Heart right ventricle (tissue), 16 donors: ENCODE measurements around the gene CSHL1. TPM values are rescaled to one million over a fixed set of nuclear protein-coding genes. Genes with fewer than 3 reads are reported as not detected.

Experiments used
- ATAC-seq, 8 donors: fragments of 200-7000 bp; cut with Tn5 transposase; one replicate each; pipeline ENCODE4 v1.9.1; 2020; ENCODE audit warnings: mild to moderate bottlenecking in 8 of 8, moderate library complexity in 8 of 8, moderate number of reproducible peaks in 1 of 8
- DNase-seq, 2 donors: peaks; one replicate each; pipeline ENCODE4 v3.0.0-alpha.2; 2020
- H3K27ac ChIP-seq, 10 donors: fragments of 200-600 bp; sonication (generic) in 2 of 10; one replicate each; pipeline versions ENCODE4 v1.5.0 to v1.8.0; 2020 to 2022; ENCODE audit warnings: mild to moderate bottlenecking in 3 of 10
- H3K27me3 ChIP-seq, 7 donors: fragments of 200-600 bp; one replicate each; pipeline ENCODE4 v1.8.0; 2021 to 2022; ENCODE audit warnings: mild to moderate bottlenecking in 2 of 7
- H3K36me3 ChIP-seq, 9 donors: fragments of 200-600 bp; sonication (generic) in 1 of 9; one replicate each; pipeline versions ENCODE4 v1.5.0 to v1.8.0; 2020 to 2022; ENCODE audit warnings: mild to moderate bottlenecking in 2 of 9
- H3K4me1 ChIP-seq, 9 donors: fragments of 200-600 bp; sonication (generic) in 1 of 9; one replicate each; pipeline versions ENCODE4 v1.5.0 to v1.8.0; 2020 to 2022; ENCODE audit warnings: mild to moderate bottlenecking in 4 of 9
- H3K4me3 ChIP-seq, 10 donors: fragments of 200-600 bp; sonication (generic) in 2 of 10; one replicate each; pipeline versions ENCODE4 v1.5.0 to v1.8.0; 2020 to 2022; ENCODE audit warnings: mild to moderate bottlenecking in 7 of 10, moderate library complexity in 2 of 10
- H3K9me3 ChIP-seq, 11 donors: fragments of 200-600 bp in 10 of 11; sonication (generic) in 2 of 11; one replicate each; pipeline versions ENCODE4 v1.5.0 to v1.8.0; 2013 to 2022; ENCODE audit warnings: mild to moderate bottlenecking in 2 of 11, control low read depth in 1 of 11, moderate library complexity in 1 of 11
- WGBS, 2 donors: extraction: QIAGEN DNeasy Blood & Tissue Kit; methylation state at CpG; one replicate each; pipeline ENCODE4 v1.1.7; 2013; ENCODE audit warnings: inconsistent platforms in 1 of 2; 5-methylcytosine and 5-hydroxymethylcytosine counted together
- intact Hi-C, 10 donors: fragments of 100-400 bp; cut with DNase I; formaldehyde crosslinking; loops; one replicate each; pipeline versions ENCODE4 v1.11.1 to v1.14.2; 2022
- long read RNA-seq, 3 donors: library from polyadenylated mRNA; unstranded; transcript quantifications; one replicate each; pipeline ENCODE4 v2.0.0, GENCODE V29; 2020 to 2021
- polyA plus RNA-seq, 2 donors: library from polyadenylated mRNA; stranded (reverse); fragments of 200-250 nt; gene quantifications; one replicate each; pipeline ENCODE4 v1.2.3, GENCODE V29; 2013
- total RNA-seq, 10 donors: library from RNA; stranded (reverse); fragmentation: NEBNext Ultra II Directional in 3 of 10; extraction: Animal tissue kit (Norgen Biotek cat#: 25700) in 3 of 10; gene quantifications; one replicate each; pipeline versions ENCODE4 v1.2.1 to v1.2.4, GENCODE V29; 2021 to 2023
- TF ChIP-seq, protein P1 (sequence below), 9 donors: fragments of 200-600 bp; sonication (generic) in 2 of 9; IDR thresholded peaks; one replicate each; pipeline versions ENCODE4 v1.5.0 to v1.8.0; 2021 to 2022; ENCODE audit warnings: antibody characterized with exemption in 9 of 9, mild to moderate bottlenecking in 5 of 9, moderate library complexity in 1 of 9
- donor health status: Arrhythmogenic right ventricular cardiomyopathy.
- donor health status: ischemic (EF 13 %, LVEDD 7.1; RV severe dilation, severe dysfunction).
- donor health status: healthy with polysubstance abuse.
- donor health status: DM: no; HTN: yes; CAD: no.
- donor health status: DM: no; HTN: no; CAD: no.
- donor health status: ischemic (EF 25% LVEDD 6.9; RV normal size, moderate dysfunction).
- donor health status: ischemic (EF 25% LVEDD 5.7; RV mildly dilated, moderate dysfunction).
- donor health status: healthy.
- donor health status: DM: yes; HTN: yes; CAD: no.
- donor health status: Ischemic cardiomyopathy.
- donor health status: ischemic (EF 35%, LVEDD 5.7; RV mildly dilated, moderate dysfunction).
- donor health status: nonischemic (EF 11% LVEDD 7.7; RV severe dilation, severe dysfunction).
- donor health status: DM: yes; HTN: yes; CAD: no.
- donor health status: PGD.
- donor health status: ischemic (EF 29% LVEDD 5.4; RV normal size, mild dysfunction).
- donor health status: nonischemic (EF 23%, LVEDD 6.1; RV moderate dilation, normal function).

The CSHL1 gene
- total RNA-seq (not detected), polyA plus RNA-seq (not detected)
- long read RNA-seq, donor 1 = 0 reads
- long read RNA-seq, donor 2 = 0 reads
- long read RNA-seq, donor 3 = 0 reads

DNA sequence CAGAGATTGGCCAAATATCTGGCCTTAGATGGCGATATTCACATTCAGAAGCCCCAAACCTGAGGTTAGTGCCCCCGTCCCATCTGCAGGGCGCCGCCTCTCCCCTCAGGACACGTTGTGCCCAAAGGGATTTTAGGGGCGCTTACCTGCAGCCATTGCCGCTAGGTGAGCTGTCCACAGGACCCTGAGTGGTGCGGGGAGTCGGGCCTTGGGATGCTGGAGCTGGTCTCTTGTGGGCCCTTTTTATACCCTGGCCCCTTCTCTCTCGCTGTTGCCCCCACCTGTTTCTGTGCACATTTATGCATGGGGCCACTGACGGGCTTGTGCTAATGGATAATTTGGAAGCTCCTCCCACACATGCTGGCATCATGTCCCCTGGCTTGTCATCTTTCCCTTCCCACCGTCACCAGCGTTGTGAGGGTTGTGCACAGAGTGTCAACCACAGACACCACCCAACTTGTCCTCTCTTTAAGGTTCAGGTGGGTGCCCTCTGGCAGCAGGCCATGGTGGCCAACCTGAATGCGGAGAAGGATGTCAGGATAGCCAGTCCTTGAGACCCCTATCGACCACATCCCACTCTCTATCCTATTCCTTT lies at the start of gene CSHL1:
Gene CSHL1, minus strand, starts transcription at position 218 of the 595 bp plus-strand sequence. Its CDS starts 62 bp downstream, at position 156.
- TF ChIP-seq, protein P1, sequence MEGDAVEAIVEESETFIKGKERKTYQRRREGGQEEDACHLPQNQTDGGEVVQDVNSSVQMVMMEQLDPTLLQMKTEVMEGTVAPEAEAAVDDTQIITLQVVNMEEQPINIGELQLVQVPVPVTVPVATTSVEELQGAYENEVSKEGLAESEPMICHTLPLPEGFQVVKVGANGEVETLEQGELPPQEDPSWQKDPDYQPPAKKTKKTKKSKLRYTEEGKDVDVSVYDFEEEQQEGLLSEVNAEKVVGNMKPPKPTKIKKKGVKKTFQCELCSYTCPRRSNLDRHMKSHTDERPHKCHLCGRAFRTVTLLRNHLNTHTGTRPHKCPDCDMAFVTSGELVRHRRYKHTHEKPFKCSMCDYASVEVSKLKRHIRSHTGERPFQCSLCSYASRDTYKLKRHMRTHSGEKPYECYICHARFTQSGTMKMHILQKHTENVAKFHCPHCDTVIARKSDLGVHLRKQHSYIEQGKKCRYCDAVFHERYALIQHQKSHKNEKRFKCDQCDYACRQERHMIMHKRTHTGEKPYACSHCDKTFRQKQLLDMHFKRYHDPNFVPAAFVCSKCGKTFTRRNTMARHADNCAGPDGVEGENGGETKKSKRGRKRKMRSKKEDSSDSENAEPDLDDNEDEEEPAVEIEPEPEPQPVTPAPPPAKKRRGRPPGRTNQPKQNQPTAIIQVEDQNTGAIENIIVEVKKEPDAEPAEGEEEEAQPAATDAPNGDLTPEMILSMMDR (IDR thresholded peaks at IDR 0.05) = no peak
- Histone ChIP-seq H3K27me3 (peaks cover 0 to 14% (median 8%) of the 10 kb centered on the region in 7 donors), H3K27ac (no peak within 1 kb of the TSS), H3K9me3 (no peaks in the 10 kb centered on the region), H3K36me3 (no peaks in the 10 kb centered on the region), H3K4me1 (no peaks in the 10 kb centered on the region), H3K4me3 (no peak within 1 kb of the TSS)
- DNase-seq (no peak), ATAC-seq (no peak)
- intact Hi-C loops = loop anchor here in 8 of 10 donors (5.0 to 10.0 kb wide), 6 partner anchors 114 to 374 kb away; partner anchors contain the start of genes ERN1 (in 5 of the 8) and ICAM2 (in 1 of the 8)
- WGBS, 2 donors = 65 to 68% methylated on average over 15 of the region's 15 CpGs

DNA sequence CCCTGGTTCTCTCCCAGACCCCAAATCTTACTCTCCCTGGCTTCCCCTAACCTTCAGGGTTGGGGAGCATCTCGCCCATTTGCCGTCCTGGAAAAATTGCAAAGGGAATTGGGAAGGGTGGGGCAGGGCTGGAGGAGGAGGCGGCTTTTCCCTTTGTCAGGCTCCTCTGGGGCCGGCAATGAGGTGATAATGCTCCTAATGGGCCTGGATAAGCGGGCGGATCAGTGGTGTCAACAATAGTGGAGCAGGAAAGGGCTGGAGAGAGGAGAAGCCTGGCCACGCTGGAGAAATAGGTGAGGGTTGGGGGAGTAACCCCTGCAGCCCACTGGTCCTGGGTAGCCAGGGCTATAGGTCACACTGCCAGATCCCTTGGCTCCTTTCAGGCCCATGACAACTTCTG lies 49.4 kb upstream of the CSHL1 start:
- TF ChIP-seq, protein P1 (IDR thresholded peaks at IDR 0.05) = no peak
- peak in 3 of 8 donors; percentile 8 to 21 (median 20) for ATAC-seq
- WGBS, 2 donors = 54 to 57% methylated on average over 7 of the region's 7 CpGs
- Histone ChIP-seq H3K36me3 (no peaks in the 10 kb centered on the region), H3K27me3 (no peaks in the 10 kb centered on the region), H3K4me1 (peaks cover 7 to 51% (median 37%) of the 10 kb centered on the region in 9 donors), H3K27ac (peak overlapping the region in 7 of 10 donors; percentile 2 to 67 (median 47)), H3K9me3 (no peaks in the 10 kb centered on the region), H3K4me3 (no peak overlapping the region)
- intact Hi-C loops = no loop called here
- no peak for DNase-seq

DNA sequence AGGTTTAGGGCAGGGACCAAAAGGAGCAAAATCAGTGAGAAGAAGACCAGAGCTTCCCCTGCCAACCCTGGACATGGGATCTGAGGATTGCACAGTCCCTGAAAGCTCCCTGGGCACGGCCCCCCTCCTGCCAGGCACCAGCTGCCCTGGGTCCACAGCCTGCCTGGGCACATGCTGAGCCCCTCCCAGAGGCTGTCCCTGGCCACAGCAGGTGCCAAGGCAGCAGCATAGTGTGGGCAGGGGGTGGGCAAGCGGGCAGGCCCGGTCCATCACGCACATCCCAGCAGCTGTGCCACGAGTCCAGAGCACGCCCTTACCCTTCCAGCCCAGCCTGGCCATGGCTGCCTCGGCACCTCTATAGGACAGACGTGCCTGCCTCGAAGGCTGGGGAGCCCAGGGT lies 48.9 kb upstream of the CSHL1 start:
- ATAC-seq (no peak), DNase-seq (no peak)
- H3K27ac ChIP-seq = peak overlapping the region in 7 of 10 donors; percentile 2 to 67 (median 47)
- H3K4me1 ChIP-seq = peaks cover 7 to 51% (median 37%) of the 10 kb centered on the region in 9 donors
- TF ChIP-seq, protein P1 (IDR thresholded peaks at IDR 0.05) = no peak
- 77 to 84% methylated on average over 9 of the region's 9 CpGs for WGBS, 2 donors
- no peaks in the 10 kb centered on the region for H3K9me3 ChIP-seq
- no peaks in the 10 kb centered on the region for H3K36me3 ChIP-seq
- H3K27me3 ChIP-seq = no peaks in the 10 kb centered on the region
- no peak overlapping the region for H3K4me3 ChIP-seq
- intact Hi-C loops = no loop called here

DNA sequence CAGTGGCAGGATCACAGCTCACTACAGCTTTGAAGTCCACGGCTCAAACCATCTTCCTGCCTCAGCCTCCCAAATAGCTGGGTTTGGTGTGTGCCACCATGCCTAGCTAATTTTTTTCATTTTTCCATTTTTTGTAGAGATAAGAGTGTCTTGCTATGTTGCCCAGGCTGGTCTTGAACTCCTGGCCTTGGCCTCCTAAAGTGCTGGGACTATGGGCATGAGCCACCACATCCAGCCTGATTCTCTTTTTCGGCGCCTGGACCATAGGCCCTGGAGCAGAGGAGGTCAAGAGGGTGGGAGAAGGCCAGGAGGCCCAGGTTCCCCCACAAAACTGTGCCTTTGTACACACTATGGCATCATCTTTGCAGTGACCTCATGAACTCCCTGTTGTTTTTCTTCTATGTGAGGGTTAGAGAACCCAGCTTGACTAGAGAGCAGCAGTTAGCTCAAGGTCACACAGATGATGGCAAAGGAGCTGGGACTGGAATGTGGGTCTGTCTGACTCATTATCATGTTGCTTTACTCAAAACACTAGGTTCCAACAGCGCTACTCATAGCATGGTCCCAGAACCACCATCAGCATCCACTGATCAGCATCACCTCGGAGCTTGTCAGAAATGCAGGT lies 45.4 kb upstream of the CSHL1 start:
- no peak overlapping the region for H3K27ac ChIP-seq
- no peaks in the 10 kb centered on the region for H3K9me3 ChIP-seq
- ATAC-seq (no peak), DNase-seq (no peak)
- no peaks in the 10 kb centered on the region for H3K36me3 ChIP-seq
- peaks cover 0 to 34% (median 17%) of the 10 kb centered on the region in 9 donors for H3K4me1 ChIP-seq
- H3K4me3 ChIP-seq = no peak overlapping the region
- WGBS, 2 donors = 98% methylated on average over 5 of the region's 5 CpGs
- H3K27me3 ChIP-seq = no peaks in the 10 kb centered on the region
- TF ChIP-seq, protein P1 (IDR thresholded peaks at IDR 0.05) = no peak
- intact Hi-C loops = no loop called here
